ENCODE measurements around the gene UGT1A5. TPM values are rescaled to one million over a fixed set of nuclear protein-coding genes. Genes with fewer than 3 reads are reported as not detected.

The UGT1A5 gene
- total and polyA plus RNA-seq, 2 of the 13 experiments (the other 11 are each of a cell fraction or from before 2014, with no cell fraction given) = not detected

DNA sequence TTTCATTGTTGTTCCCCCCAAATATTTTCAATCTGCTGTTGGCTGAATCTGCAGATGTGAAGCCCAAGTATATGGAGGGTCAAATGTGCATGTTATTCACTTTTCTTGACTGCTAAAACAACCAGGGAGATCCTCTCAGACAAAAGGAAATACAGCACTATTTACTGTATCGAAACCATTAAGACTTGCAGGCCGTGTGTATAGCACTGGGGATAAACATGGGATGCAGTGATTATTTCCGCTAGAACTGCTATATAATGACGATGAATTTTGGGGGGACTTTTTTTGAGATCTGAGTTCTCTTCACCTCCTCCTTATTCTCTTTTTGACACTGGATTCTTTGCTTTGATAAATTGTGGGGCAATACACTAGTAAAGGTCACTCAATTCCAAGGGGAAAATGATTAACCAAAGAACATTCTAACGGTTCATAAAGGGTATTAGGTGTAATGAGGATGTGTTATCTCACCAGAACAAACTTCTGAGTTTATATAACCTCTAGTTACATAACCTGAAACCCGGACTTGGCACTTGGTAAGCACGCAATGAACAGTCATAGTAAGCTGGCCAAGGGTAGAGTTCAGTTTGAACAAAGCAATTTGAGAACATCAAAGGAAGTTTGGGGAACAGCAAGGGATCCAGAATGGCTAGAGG is 43.8 kb downstream of the UGT1A5 start (continued):
- TF ChIP-seq, protein P1, sequence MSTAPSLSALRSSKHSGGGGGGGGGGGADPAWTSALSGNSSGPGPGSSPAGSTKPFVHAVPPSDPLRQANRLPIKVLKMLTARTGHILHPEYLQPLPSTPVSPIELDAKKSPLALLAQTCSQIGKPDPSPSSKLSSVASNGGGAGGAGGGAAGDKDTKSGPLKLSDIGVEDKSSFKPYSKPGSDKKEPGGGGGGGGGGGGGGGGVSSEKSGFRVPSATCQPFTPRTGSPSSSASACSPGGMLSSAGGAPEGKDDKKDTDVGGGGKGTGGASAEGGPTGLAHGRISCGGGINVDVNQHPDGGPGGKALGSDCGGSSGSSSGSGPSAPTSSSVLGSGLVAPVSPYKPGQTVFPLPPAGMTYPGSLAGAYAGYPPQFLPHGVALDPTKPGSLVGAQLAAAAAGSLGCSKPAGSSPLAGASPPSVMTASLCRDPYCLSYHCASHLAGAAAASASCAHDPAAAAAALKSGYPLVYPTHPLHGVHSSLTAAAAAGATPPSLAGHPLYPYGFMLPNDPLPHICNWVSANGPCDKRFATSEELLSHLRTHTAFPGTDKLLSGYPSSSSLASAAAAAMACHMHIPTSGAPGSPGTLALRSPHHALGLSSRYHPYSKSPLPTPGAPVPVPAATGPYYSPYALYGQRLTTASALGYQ (CRISPR knock-in tag; IDR thresholded peaks at IDR 0.05) = peak; percentile 100
- no peak for TF ChIP-seq ZNF296 (CRISPR knock-in tag; conservative IDR thresholded peaks at IDR 0.05)
- TF ChIP-seq DPF2 (CRISPR knock-in tag; IDR thresholded peaks at IDR 0.05; ENCODE audit: borderline replicate concordance, low read depth) = peak; percentile 74; the same call in 1 of the 2 replicates
- TF ChIP-seq TAF15 (IDR thresholded peaks at IDR 0.05; ENCODE audit: low read depth, low read length, poor library complexity, severe bottlenecking) = no peak
- no peak for TF ChIP-seq NPAS2 (CRISPR knock-in tag; IDR thresholded peaks at IDR 0.05; ENCODE audit: borderline replicate concordance)
- TF ChIP-seq PPARG (CRISPR knock-in tag; conservative IDR thresholded peaks at IDR 0.05) = peak; percentile 95
- TF ChIP-seq ZNF577 (CRISPR knock-in tag; IDR thresholded peaks at IDR 0.05; ENCODE audit: borderline replicate concordance, low read depth) = no peak
- no peak for TF ChIP-seq MAF1 (CRISPR knock-in tag; IDR thresholded peaks at IDR 0.05; ENCODE audit: borderline replicate concordance)
- TF ChIP-seq SMAD9 (CRISPR knock-in tag; IDR thresholded peaks at IDR 0.05) = no peak
- TF ChIP-seq SNRNP70 (IDR thresholded peaks at IDR 0.05; ENCODE audit: low read depth, low read length) = no peak
- peak; percentile 75; the same call in 1 of the 2 replicates for TF ChIP-seq ZMAT3 (CRISPR knock-in tag; conservative IDR thresholded peaks at IDR 0.05)
- TF ChIP-seq HDAC1 (CRISPR knock-in tag; IDR thresholded peaks at IDR 0.05) = peak; percentile 98
- TF ChIP-seq, protein P2, sequence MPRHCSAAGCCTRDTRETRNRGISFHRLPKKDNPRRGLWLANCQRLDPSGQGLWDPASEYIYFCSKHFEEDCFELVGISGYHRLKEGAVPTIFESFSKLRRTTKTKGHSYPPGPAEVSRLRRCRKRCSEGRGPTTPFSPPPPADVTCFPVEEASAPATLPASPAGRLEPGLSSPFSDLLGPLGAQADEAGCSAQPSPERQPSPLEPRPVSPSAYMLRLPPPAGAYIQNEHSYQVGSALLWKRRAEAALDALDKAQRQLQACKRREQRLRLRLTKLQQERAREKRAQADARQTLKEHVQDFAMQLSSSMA (CRISPR knock-in tag; IDR thresholded peaks at IDR 0.05) = no peak
- 0 out of 2 replicates have a peak, but pooled peaks have one; percentile 56 for TF ChIP-seq SALL2 (CRISPR knock-in tag; IDR thresholded peaks at IDR 0.05)
- TF ChIP-seq ZNF510 (CRISPR knock-in tag; IDR thresholded peaks at IDR 0.05; ENCODE audit: low read depth) = no peak
- peak; percentile 97 for TF ChIP-seq BCL6 (CRISPR knock-in tag; IDR thresholded peaks at IDR 0.05)
- TF ChIP-seq ZNF790 (CRISPR knock-in tag; IDR thresholded peaks at IDR 0.05; ENCODE audit: borderline replicate concordance) = no peak
- no peak for TF ChIP-seq SRSF9 (IDR thresholded peaks at IDR 0.05; ENCODE audit: borderline replicate concordance, insufficient read depth, low read depth, low read length, poor library complexity, severe bottlenecking)
- TF ChIP-seq, protein P3, sequence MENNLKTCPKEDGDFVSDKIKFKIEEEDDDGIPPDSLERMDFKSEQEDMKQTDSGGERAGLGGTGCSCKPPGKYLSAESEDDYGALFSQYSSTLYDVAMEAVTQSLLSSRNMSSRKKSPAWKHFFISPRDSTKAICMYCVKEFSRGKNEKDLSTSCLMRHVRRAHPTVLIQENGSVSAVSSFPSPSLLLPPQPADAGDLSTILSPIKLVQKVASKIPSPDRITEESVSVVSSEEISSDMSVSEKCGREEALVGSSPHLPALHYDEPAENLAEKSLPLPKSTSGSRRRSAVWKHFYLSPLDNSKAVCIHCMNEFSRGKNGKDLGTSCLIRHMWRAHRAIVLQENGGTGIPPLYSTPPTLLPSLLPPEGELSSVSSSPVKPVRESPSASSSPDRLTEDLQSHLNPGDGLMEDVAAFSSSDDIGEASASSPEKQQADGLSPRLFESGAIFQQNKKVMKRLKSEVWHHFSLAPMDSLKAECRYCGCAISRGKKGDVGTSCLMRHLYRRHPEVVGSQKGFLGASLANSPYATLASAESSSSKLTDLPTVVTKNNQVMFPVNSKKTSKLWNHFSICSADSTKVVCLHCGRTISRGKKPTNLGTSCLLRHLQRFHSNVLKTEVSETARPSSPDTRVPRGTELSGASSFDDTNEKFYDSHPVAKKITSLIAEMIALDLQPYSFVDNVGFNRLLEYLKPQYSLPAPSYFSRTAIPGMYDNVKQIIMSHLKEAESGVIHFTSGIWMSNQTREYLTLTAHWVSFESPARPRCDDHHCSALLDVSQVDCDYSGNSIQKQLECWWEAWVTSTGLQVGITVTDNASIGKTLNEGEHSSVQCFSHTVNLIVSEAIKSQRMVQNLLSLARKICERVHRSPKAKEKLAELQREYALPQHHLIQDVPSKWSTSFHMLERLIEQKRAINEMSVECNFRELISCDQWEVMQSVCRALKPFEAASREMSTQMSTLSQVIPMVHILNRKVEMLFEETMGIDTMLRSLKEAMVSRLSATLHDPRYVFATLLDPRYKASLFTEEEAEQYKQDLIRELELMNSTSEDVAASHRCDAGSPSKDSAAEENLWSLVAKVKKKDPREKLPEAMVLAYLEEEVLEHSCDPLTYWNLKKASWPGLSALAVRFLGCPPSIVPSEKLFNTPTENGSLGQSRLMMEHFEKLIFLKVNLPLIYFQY (CRISPR knock-in tag; IDR thresholded peaks at IDR 0.05; ENCODE audit: borderline replicate concordance) = peak; percentile 73; the same call in 1 of the 2 replicates
- no peak for TF ChIP-seq ZNF616 (CRISPR knock-in tag; IDR thresholded peaks at IDR 0.05; ENCODE audit: low read depth)
- peak; percentile 63; the same call in 1 of the 2 replicates for TF ChIP-seq SPEN (CRISPR knock-in tag; IDR thresholded peaks at IDR 0.05; ENCODE audit: low read depth)

All from HepG2 (cell line).